Hepatocyte (in vitro differentiated cells): ENCODE measurements around the gene ABLIM2. TPM values are rescaled to one million over a fixed set of nuclear protein-coding genes. Genes with fewer than 3 reads are reported as not detected.

Experiments used
- DNase-seq: peaks from one replicate; pipeline ENCODE4 v3.0.0-alpha.2; 2016; ENCODE audit warnings: low spot score
- H2AFZ ChIP-seq: fragments of 200-600 bp; sonication (generic); 2 replicates; pipeline ENCODE4 v1.6.0; 2016; ENCODE audit warnings: antibody characterized with exemption, mild to moderate bottlenecking
- H3K27ac ChIP-seq: fragments of 200-600 bp; sonication (generic); 2 replicates; pipeline ENCODE4 v1.5.1; 2016; ENCODE audit warnings: mild to moderate bottlenecking
- H3K27me3 ChIP-seq: fragments of 200-600 bp; sonication (generic); 2 replicates; pipeline ENCODE4 v1.6.1; 2016
- H3K36me3 ChIP-seq: fragments of 200-600 bp; sonication (generic); replicated peaks from 2 replicates; pipeline ENCODE4 v1.5.1; 2016; ENCODE audit warnings: low read depth; ENCODE audit not compliant: insufficient read depth
- H3K4me1 ChIP-seq: fragments of 200-600 bp; sonication (generic); 2 replicates; pipeline ENCODE4 v1.5.1; 2016; ENCODE audit warnings: mild to moderate bottlenecking, moderate library complexity; ENCODE audit not compliant: insufficient read depth
- H3K4me2 ChIP-seq: fragments of 200-600 bp; sonication (generic); 2 replicates; pipeline ENCODE4 v1.6.0; 2016
- H3K4me3 ChIP-seq: fragments of 200-600 bp; sonication (generic); 2 replicates; pipeline ENCODE4 v1.5.1; 2016; ENCODE audit warnings: mild to moderate bottlenecking
- H3K79me2 ChIP-seq: fragments of 200-600 bp; sonication (generic); 2 replicates; pipeline ENCODE4 v1.6.0; 2017; ENCODE audit warnings: mild to moderate bottlenecking
- H3K9me2 ChIP-seq: fragments of 200-600 bp; sonication (generic); replicated peaks from 2 replicates; pipeline ENCODE4 v1.6.0; 2017; ENCODE audit warnings: mild to moderate bottlenecking; ENCODE audit not compliant: insufficient read depth
- H3K9me3 ChIP-seq: fragments of 200-600 bp; sonication (generic); 2 replicates; pipeline ENCODE4 v1.5.1; 2016; ENCODE audit warnings: low read depth, mild to moderate bottlenecking
- H4K20me1 ChIP-seq: fragments of 200-600 bp; sonication (generic); 2 replicates; pipeline ENCODE4 v1.6.0; 2016; ENCODE audit warnings: mild to moderate bottlenecking; ENCODE audit not compliant: insufficient read depth, poor library complexity, severe bottlenecking
- CTCF ChIP-seq: fragments of 200-600 bp; sonication (generic); IDR thresholded peaks from 2 replicates; pipeline ENCODE4 v1.5.1; 2016; ENCODE audit warnings: antibody characterized with exemption, mild to moderate bottlenecking; ENCODE audit not compliant: poor library complexity
- EZH2 ChIP-seq: fragments of 200-600 bp; sonication (generic); IDR thresholded peaks from 2 replicates; pipeline ENCODE4 v1.6.1; 2016; ENCODE audit warnings: antibody characterized with exemption, mild to moderate bottlenecking, borderline replicate concordance
- EZH2phosphoT487 ChIP-seq: fragments of 200-600 bp; sonication (generic); IDR thresholded peaks from one replicate; pipeline ENCODE4 v1.6.1; 2018; ENCODE audit warnings: antibody characterized with exemption, mild to moderate bottlenecking, low read depth, moderate library complexity; ENCODE audit not compliant: unreplicated experiment, severe bottlenecking
- WGBS: methylation state at CpG from one replicate; pipeline ENCODE4 v1.1.6; 2016; ENCODE audit warnings: low lambda C conversion rate; ENCODE audit errors: missing lambda C conversion rate; 5-methylcytosine and 5-hydroxymethylcytosine counted together
- polyA plus RNA-seq: library from polyadenylated mRNA; unstranded; fragments of >200 nt; fragmentation: Nextera tagmentation; extraction: Ambion mirVana; gene quantifications from 2 replicates; pipeline ENCODE4 v1.2.1, GENCODE V29; 2016
- total RNA-seq: library from RNA; depleted of rRNA; stranded (reverse); fragments of >200 nt; gene quantifications from 2 replicates; pipeline ENCODE4 v1.2.3, GENCODE V29; 2014

ABLIM2 gene
- total and polyA plus RNA-seq, 2 experiments from 2014 or later = 1.7 to 2.0 TPM

GRCh38 chr4:8109406-8110065 is 49.1 kb downstream of the ABLIM2 start:
- 93% methylated on average over 20 of the region's 20 CpGs for WGBS
- H3K4me3 ChIP-seq = no peak overlapping the region
- no peaks in the 10 kb centered on the region for H3K79me2 ChIP-seq
- H3K9me3 ChIP-seq = no peaks in the 10 kb centered on the region
- H4K20me1 ChIP-seq = no peaks in the 10 kb centered on the region
- no peaks in the 10 kb centered on the region for H3K36me3 ChIP-seq
- no peaks in the 10 kb centered on the region for H3K9me2 ChIP-seq
- no peaks in the 10 kb centered on the region for H3K27me3 ChIP-seq
- H3K4me2 ChIP-seq = no peak overlapping the region
- peaks cover 9% of the 10 kb centered on the region for H3K4me1 ChIP-seq
- DNase-seq = no peak
- no peak for TF ChIP-seq CTCF
- no peak for TF ChIP-seq EZH2phosphoT487
- no peak for TF ChIP-seq EZH2
- H3K27ac ChIP-seq = no peak overlapping the region
- H2AFZ ChIP-seq = no peak overlapping the region

GRCh38 chr4:8108991-8109390 is 49.6 kb downstream of the ABLIM2 start:
- Histone ChIP-seq H3K27me3 (no peaks in the 10 kb centered on the region), H3K4me3 (no peak overlapping the region), H3K9me2 (no peaks in the 10 kb centered on the region), H4K20me1 (no peaks in the 10 kb centered on the region), H3K79me2 (no peaks in the 10 kb centered on the region), H2AFZ (no peak overlapping the region), H3K27ac (no peak overlapping the region), H3K4me1 (peaks cover 9% of the 10 kb centered on the region), H3K36me3 (no peaks in the 10 kb centered on the region), H3K9me3 (no peaks in the 10 kb centered on the region), H3K4me2 (no peak overlapping the region)
- 91% methylated on average over 13 of the region's 14 CpGs for WGBS
- DNase-seq = no peak
- TF ChIP-seq EZH2phosphoT487 (no peak), EZH2 (no peak)

- Histone ChIP-seq H2AFZ (no peak overlapping the region), H3K4me3 (no peak overlapping the region), H3K36me3 (no peaks in the 10 kb centered on the region), H3K4me1 (peaks cover 5% of the 10 kb centered on the region), H3K79me2 (no peaks in the 10 kb centered on the region), H3K9me3 (no peaks in the 10 kb centered on the region), H3K9me2 (no peaks in the 10 kb centered on the region), H3K27ac (no peak overlapping the region), H3K4me2 (no peak overlapping the region), H3K27me3 (no peaks in the 10 kb centered on the region), H4K20me1 (no peaks in the 10 kb centered on the region)
- WGBS = 85% methylated on average over 19 of the region's 20 CpGs
- no peak for DNase-seq
- TF ChIP-seq EZH2 (no peak), EZH2phosphoT487 (no peak), CTCF (no peak)
Observed at GRCh38 chr4:8108261-8108660, 50.4 kb downstream of the ABLIM2 start.

GRCh38 chr4:8107146-8107657 is 51.4 kb downstream of the ABLIM2 start:
- Histone ChIP-seq H3K4me2 (no peak overlapping the region), H3K79me2 (no peaks in the 10 kb centered on the region), H3K27ac (no peak overlapping the region), H3K27me3 (no peaks in the 10 kb centered on the region), H3K9me2 (no peaks in the 10 kb centered on the region), H3K9me3 (no peaks in the 10 kb centered on the region), H2AFZ (no peak overlapping the region), H3K4me3 (no peak overlapping the region), H4K20me1 (no peaks in the 10 kb centered on the region), H3K36me3 (no peaks in the 10 kb centered on the region), H3K4me1 (no peaks in the 10 kb centered on the region)
- TF ChIP-seq CTCF (no peak), EZH2phosphoT487 (no peak), EZH2 (no peak)
- no peak for DNase-seq
- 93% methylated on average over 10 of the region's 11 CpGs for WGBS
